Liver (tissue), 9 donors: ENCODE measurements around the gene PHLDB3. TPM values are rescaled to one million over a fixed set of nuclear protein-coding genes. Genes with fewer than 3 reads are reported as not detected.

ENCODE experiments used
- DNase-seq: peaks from one replicate; pipeline ENCODE4 v3.0.0-alpha.2; 2017; ENCODE audit warnings: low spot score
- H3K27ac ChIP-seq, 2 donors: one replicate each; pipeline ENCODE4 v1.7.0; 2013; ENCODE audit warnings: inconsistent platforms in 2 of 2, low read length in 2 of 2, control low read depth in 1 of 2, low read depth in 1 of 2, mild to moderate bottlenecking in 1 of 2
- H3K27me3 ChIP-seq, 4 donors: one replicate each; pipeline versions ENCODE4 v1.6.1 to v1.7.0; 2013; ENCODE audit warnings: low read length in 3 of 4, inconsistent platforms in 1 of 4, mild to moderate bottlenecking in 1 of 4, moderate library complexity in 1 of 4; ENCODE audit not compliant: control insufficient read depth in 4 of 4, insufficient read depth in 4 of 4
- H3K36me3 ChIP-seq, 4 donors: one replicate each; pipeline versions ENCODE4 v1.6.1 to v1.7.0; 2013; ENCODE audit warnings: low read length in 3 of 4, mild to moderate bottlenecking in 3 of 4, low read depth in 1 of 4, moderate library complexity in 1 of 4; ENCODE audit not compliant: control insufficient read depth in 4 of 4, insufficient read depth in 3 of 4
- H3K4me1 ChIP-seq, 4 donors: one replicate each; pipeline versions ENCODE4 v1.6.1 to v1.7.0; 2013; ENCODE audit warnings: low read length in 3 of 4, mild to moderate bottlenecking in 3 of 4, moderate library complexity in 1 of 4; ENCODE audit not compliant: control insufficient read depth in 4 of 4, insufficient read depth in 4 of 4
- H3K4me3 ChIP-seq, 3 donors: one replicate each; pipeline versions ENCODE4 v1.6.1 to v1.7.0; 2013; ENCODE audit warnings: low read length in 3 of 3, control low read depth in 1 of 3, low read depth in 1 of 3, mild to moderate bottlenecking in 1 of 3
- H3K9ac ChIP-seq, 2 donors: one replicate each; pipeline ENCODE4 v1.7.0; 2013; ENCODE audit warnings: low read length in 2 of 2, mild to moderate bottlenecking in 2 of 2, moderate library complexity in 2 of 2, control low read depth in 1 of 2, low read depth in 1 of 2
- H3K9me3 ChIP-seq, 4 donors: one replicate each; pipeline versions ENCODE4 v1.6.1 to v1.7.0; 2013; ENCODE audit warnings: low read length in 3 of 4; ENCODE audit not compliant: control insufficient read depth in 4 of 4
- ATF3 ChIP-seq: IDR thresholded peaks from 2 replicates; pipeline ENCODE4 v1.6.1; 2016; ENCODE audit warnings: antibody characterized with exemption
- CTCF ChIP-seq: fragments of 150-350 bp; IDR thresholded peaks from 2 replicates; pipeline ENCODE4 v1.5.1; 2017; ENCODE audit warnings: improper control_type of control experiment, low read depth, low read length; ENCODE audit not compliant: missing input control
- EGR1 ChIP-seq, 2 donors: IDR thresholded peaks; 2 replicates each; pipeline ENCODE4 v1.6.1; 2016 to 2018; ENCODE audit warnings: antibody characterized with exemption in 2 of 2, low read depth in 2 of 2
- FOXA1 ChIP-seq: IDR thresholded peaks from 2 replicates; pipeline ENCODE4 v1.6.1; 2016; ENCODE audit warnings: antibody characterized with exemption
- FOXA2 ChIP-seq: IDR thresholded peaks from 2 replicates; pipeline ENCODE4 v1.6.1; 2016; ENCODE audit warnings: antibody characterized with exemption
- GABPA ChIP-seq, 2 donors: IDR thresholded peaks in 1 of 2; conservative IDR thresholded peaks in 1 of 2; 2 replicates each; pipeline ENCODE4 v1.6.1; 2016; ENCODE audit warnings: antibody characterized with exemption in 2 of 2, mild to moderate bottlenecking in 1 of 2, moderate library complexity in 1 of 2
- HNF4A ChIP-seq, 2 donors: conservative IDR thresholded peaks; 2 replicates each; pipeline ENCODE4 v1.6.1; 2016; ENCODE audit warnings: antibody characterized with exemption in 2 of 2, mild to moderate bottlenecking in 2 of 2
- HNF4G ChIP-seq: IDR thresholded peaks from 2 replicates; pipeline ENCODE4 v1.6.1; 2016; ENCODE audit warnings: antibody characterized with exemption
- JUND ChIP-seq, 2 donors: IDR thresholded peaks; 2 replicates each; pipeline ENCODE4 v1.6.1; 2016; ENCODE audit warnings: antibody characterized with exemption in 2 of 2
- MAX ChIP-seq: IDR thresholded peaks from 2 replicates; pipeline ENCODE4 v1.6.1; 2016; ENCODE audit warnings: antibody characterized with exemption
- NR2F2 ChIP-seq: IDR thresholded peaks from 2 replicates; pipeline ENCODE4 v1.6.1; 2016; ENCODE audit warnings: antibody characterized with exemption
- RAD21 ChIP-seq, 2 donors: IDR thresholded peaks; 2 replicates each; pipeline ENCODE4 v1.6.1; 2016; ENCODE audit warnings: antibody characterized with exemption in 2 of 2, mild to moderate bottlenecking in 2 of 2
- REST ChIP-seq: IDR thresholded peaks from 2 replicates; pipeline ENCODE4 v1.6.1; 2016; ENCODE audit warnings: antibody characterized with exemption, mild to moderate bottlenecking
- RXRA ChIP-seq, 2 donors: IDR thresholded peaks; 2 replicates each; pipeline ENCODE4 v1.6.1; 2017 to 2018; ENCODE audit warnings: antibody characterized with exemption in 2 of 2, mild to moderate bottlenecking in 1 of 2
- SP1 ChIP-seq: IDR thresholded peaks from 2 replicates; pipeline ENCODE4 v1.6.1; 2018; ENCODE audit warnings: antibody characterized with exemption, mild to moderate bottlenecking
- TAF1 ChIP-seq: conservative IDR thresholded peaks from 2 replicates; pipeline ENCODE4 v1.6.1; 2016; ENCODE audit warnings: antibody characterized with exemption, mild to moderate bottlenecking
- YY1 ChIP-seq: IDR thresholded peaks from 2 replicates; pipeline ENCODE4 v1.6.1; 2016; ENCODE audit warnings: antibody characterized with exemption, mild to moderate bottlenecking
- ZBTB33 ChIP-seq: IDR thresholded peaks from 2 replicates; pipeline ENCODE4 v1.6.1; 2016; ENCODE audit warnings: antibody characterized with exemption
- WGBS: extraction: QIAGEN DNeasy Blood & Tissue Kit; methylation state at CpG from one replicate; pipeline ENCODE4 v1.1.7; 2013; 5-methylcytosine and 5-hydroxymethylcytosine counted together
- polyA plus RNA-seq, 2 donors: library from polyadenylated mRNA; stranded (reverse) in 1 of 2; unstranded in 1 of 2; fragments of 200-250 nt in 1 of 2; fragments of >200 nt in 1 of 2; fragmentation: Nextera tagmentation in 1 of 2; extraction: Ambion mirVana in 1 of 2; gene quantifications; one replicate each; pipeline versions ENCODE4 v1.2.1 to v1.2.3, GENCODE V29; 2013 to 2015
- total RNA-seq, 2 donors: library from RNA; depleted of rRNA; stranded (reverse); fragments of >200 nt; gene quantifications; one replicate each; pipeline ENCODE4 v1.2.3, GENCODE V29; 2014
- donor health status: healthy.
- donor health status: healthy.
- donor health status: healthy.
- donor health status: healthy.
- donor health status: healthy.

Gene PHLDB3
- total RNA-seq (10 to 100 TPM; 10.6 to 18.2 TPM), polyA plus RNA-seq (10 to 100 TPM; 10.7 to 12.7 TPM)

GRCh38 chr19:43504426-43505185 is at the start of gene PHLDB3:
Gene PHLDB3, minus strand, starts transcription at chr19:43504746. Its CDS starts 628 bp downstream, at chr19:43504118.
- DNase-seq = no peak
- peak within 1 kb of the TSS; percentile 74 to 77 for H3K9ac ChIP-seq
- no peak for TF ChIP-seq NR2F2
- no peak for TF ChIP-seq FOXA1
- TF ChIP-seq HNF4A (conservative IDR thresholded peaks at IDR 0.05) = no peak
- no peak for TF ChIP-seq FOXA2
- TF ChIP-seq YY1 = no peak
- H3K4me3 ChIP-seq = peak within 1 kb of the TSS; percentile 73 to 93 (median 80)
- peaks cover 0 to 11% (median 5%) of the 10 kb centered on the region in 4 donors for H3K36me3 ChIP-seq
- H3K9me3 ChIP-seq = no peaks in the 10 kb centered on the region
- H3K4me1 ChIP-seq = peaks cover 7 to 36% (median 18%) of the 10 kb centered on the region in 4 donors
- WGBS = 5% methylated on average over 42 of the region's 42 CpGs
- H3K27me3 ChIP-seq = no peaks in the 10 kb centered on the region
- peak within 1 kb of the TSS; percentile 91 to 95 for H3K27ac ChIP-seq

- DNase-seq = no peak
- 85% methylated on average over 4 of the region's 4 CpGs for WGBS
- Histone ChIP-seq H3K27me3 (no peaks in the 10 kb centered on the region), H3K36me3 (peaks cover 8 to 30% (median 14%) of the 10 kb centered on the region in 4 donors), H3K4me1 (no peaks in the 10 kb centered on the region), H3K9ac (no peak overlapping the region), H3K4me3 (no peak overlapping the region), H3K9me3 (no peaks in the 10 kb centered on the region), H3K27ac (no peak overlapping the region)
- no peak for TF ChIP-seq RXRA (IDR thresholded peaks at IDR 0.05)
- no peak for TF ChIP-seq TAF1
- TF ChIP-seq SP1 = no peak
- TF ChIP-seq MAX = no peak
- TF ChIP-seq JUND (IDR thresholded peaks at IDR 0.05) = no peak
- TF ChIP-seq FOXA1 = no peak
- no peak for TF ChIP-seq REST
- TF ChIP-seq EGR1 (IDR thresholded peaks at IDR 0.05; ENCODE audit: low read depth in 2 of 2) = no peak
- TF ChIP-seq RAD21 (IDR thresholded peaks at IDR 0.05) = no peak
- TF ChIP-seq NR2F2 = no peak
- no peak for TF ChIP-seq HNF4A (conservative IDR thresholded peaks at IDR 0.05)
- TF ChIP-seq YY1 = no peak
- TF ChIP-seq ATF3 = no peak
- TF ChIP-seq HNF4G = no peak
Measured at GRCh38 chr19:43553656-43554055, 49.1 kb upstream of the PHLDB3 start.

GRCh38 chr19:43552616-43553015 is 48.1 kb upstream of the PHLDB3 start:
- 81% methylated on average over 3 of the region's 3 CpGs for WGBS
- H3K27ac ChIP-seq = no peak overlapping the region
- H3K9ac ChIP-seq = no peak overlapping the region
- H3K36me3 ChIP-seq = peaks cover 8 to 30% (median 14%) of the 10 kb centered on the region in 4 donors
- H3K9me3 ChIP-seq = no peaks in the 10 kb centered on the region
- DNase-seq = no peak
- H3K4me3 ChIP-seq = no peak overlapping the region
- H3K27me3 ChIP-seq = no peaks in the 10 kb centered on the region
- H3K4me1 ChIP-seq = no peaks in the 10 kb centered on the region
- TF ChIP-seq SP1 (no peak), RXRA (IDR thresholded peaks at IDR 0.05) (no peak), TAF1 (no peak), GABPA (IDR thresholded peaks at IDR 0.05 in 1 of 2, conservative IDR thresholded peaks at IDR 0.05 in 1 of 2) (no peak), HNF4G (no peak), HNF4A (conservative IDR thresholded peaks at IDR 0.05) (no peak), JUND (IDR thresholded peaks at IDR 0.05) (no peak), CTCF (no peak), ZBTB33 (no peak), MAX (no peak), YY1 (no peak)
